Endothelial cell of umbilical vein (primary cell): ENCODE results near the gene PLAAT2. TPM values are rescaled to one million over a fixed set of nuclear protein-coding genes. Genes with fewer than 3 reads are reported as not detected.

Source experiments
- Bru-seq: library from RNA; stranded (reverse); fragments of 400-500 nt; gene quantifications from one replicate; lab custom pipeline; 2021; lab: Mats Ljungman, UMichigan
- BruChase-seq, 2 experiments: library from RNA; stranded (reverse); fragments of 400-500 nt; gene quantifications; one replicate each; lab custom pipeline; 2021; lab: Mats Ljungman, UMichigan
- BruUV-seq: library from RNA; stranded (reverse); fragments of 400-500 nt; replicated peaks from 2 replicates; lab custom pipeline; 2021; lab: Mats Ljungman, UMichigan
- CTCF ChIA-PET: fragments of 300-600, 350-600 bp; sonication (Branson Sonifier 250); formaldehyde crosslinking; loops from one replicate; lab custom pipeline; 2021; ENCODE audit warnings: antibody characterized with exemption, inconsistent platforms; lab: Charles Lee
- POLR2A ChIA-PET: fragments of 300-600, 350-600 bp; sonication (Branson Sonifier 250); formaldehyde crosslinking; loops from one replicate; lab custom pipeline; 2021; ENCODE audit warnings: antibody characterized with exemption, inconsistent platforms; lab: Charles Lee
- DNase-seq: peaks from one replicate; pipeline ENCODE4 v3.0.0-alpha.2; 2011; ENCODE audit warnings: low read depth, low spot score
- FAIRE-seq: peaks from 2 replicates; lab custom pipeline; 2011; peaks lifted over from hg19 to GRCh38; lab: Jason Lieb, UNC
- H2AFZ ChIP-seq: 2 replicates; pipeline ENCODE4 v1.6.0; 2012; ENCODE audit warnings: low read depth, low read length, control low read depth, inconsistent platforms
- H3K27ac ChIP-seq: 2 replicates; pipeline ENCODE4 v1.5.1; 2011; ENCODE audit warnings: low read depth, mild to moderate bottlenecking, control low read depth, low read length, moderate library complexity; ENCODE audit not compliant: insufficient read depth
- H3K27me3 ChIP-seq, 2 experiments: 2 replicates each; pipeline versions ENCODE4 v1.6.0 to v1.6.1; 2011; ENCODE audit warnings: low read length in 2 of 2, mixed read lengths in 1 of 2; ENCODE audit not compliant: control insufficient read depth in 2 of 2, insufficient read depth in 2 of 2
- H3K36me3 ChIP-seq, 2 experiments: 2 replicates in 1 of 2; 3 replicates in 1 of 2; pipeline ENCODE4 v1.5.1; 2011; ENCODE audit warnings: low read length in 2 of 2, mild to moderate bottlenecking in 1 of 2, moderate library complexity in 1 of 2; ENCODE audit not compliant: control insufficient read depth in 2 of 2, insufficient read depth in 2 of 2; ENCODE audit errors: extremely low read depth in 1 of 2
- H3K4me1 ChIP-seq: 3 replicates; pipeline ENCODE4 v1.5.1; 2011; ENCODE audit warnings: mild to moderate bottlenecking, low read length; ENCODE audit not compliant: control insufficient read depth, insufficient read depth; ENCODE audit errors: extremely low read depth
- H3K4me2 ChIP-seq: 2 replicates; pipeline ENCODE4 v1.6.1; 2011; ENCODE audit warnings: low read length, control low read depth, mixed read lengths; ENCODE audit not compliant: insufficient read depth
- H3K4me3 ChIP-seq, 3 experiments: fragments of 200-600 bp in 1 of 3; sonication (generic), shearing (Covaris generic) in 1 of 3; replicated peaks in 1 of 3; 2 replicates each; pipeline ENCODE4 v1.5.1; 2011 to 2016; ENCODE audit warnings: control low read depth in 3 of 3, low read length in 3 of 3, mild to moderate bottlenecking in 2 of 3, inconsistent platforms in 1 of 3, low read depth in 1 of 3, moderate library complexity in 1 of 3; ENCODE audit not compliant: insufficient read depth in 1 of 3
- H3K79me2 ChIP-seq: 2 replicates; pipeline ENCODE4 v1.6.0; 2012; ENCODE audit warnings: low read length, inconsistent platforms; ENCODE audit not compliant: control insufficient read depth, insufficient read depth
- H3K9ac ChIP-seq: replicated peaks from 2 replicates; pipeline ENCODE3; 2011; ENCODE audit warnings: low read length, control low read depth; ENCODE audit not compliant: insufficient read depth; ENCODE audit errors: extremely low read depth
- H3K9me1 ChIP-seq: replicated peaks from 3 replicates; pipeline ENCODE4 v1.6.0; 2011; ENCODE audit warnings: mild to moderate bottlenecking, low read length; ENCODE audit not compliant: control insufficient read depth, insufficient read depth; ENCODE audit errors: extremely low read depth
- H3K9me3 ChIP-seq: replicated peaks from 2 replicates; pipeline ENCODE4 v1.5.1; 2012; ENCODE audit warnings: low read length, inconsistent platforms; ENCODE audit not compliant: control insufficient read depth, insufficient read depth
- H4K20me1 ChIP-seq: replicated peaks from 2 replicates; pipeline ENCODE3; 2011; ENCODE audit warnings: mild to moderate bottlenecking, low read length; ENCODE audit not compliant: control insufficient read depth, insufficient read depth; ENCODE audit errors: extremely low read depth
- CTCF ChIP-seq, 2 donors: IDR thresholded peaks; 1 replicate in 1 of 2; 2 replicates in 1 of 2; pipeline ENCODE4 v1.5.1; 2011; ENCODE audit warnings: low read length in 2 of 2, mild to moderate bottlenecking in 2 of 2, moderate library complexity in 2 of 2, control low read depth in 1 of 2, inconsistent platforms in 1 of 2, low read depth in 1 of 2; ENCODE audit not compliant: insufficient read depth in 1 of 2; ENCODE audit errors: extremely low read depth in 1 of 2
- FOS ChIP-seq: IDR thresholded peaks from 2 replicates; pipeline ENCODE4 v1.6.1; 2011; ENCODE audit warnings: mild to moderate bottlenecking, low read length, moderate library complexity, borderline replicate concordance; ENCODE audit not compliant: insufficient read depth
- GATA2 ChIP-seq: IDR thresholded peaks from 2 replicates; pipeline ENCODE4 v1.7.0; 2011; ENCODE audit warnings: low read depth, mild to moderate bottlenecking, moderate library complexity, mixed read lengths, low read length; ENCODE audit not compliant: insufficient read length, insufficient read depth
- JUN ChIP-seq: IDR thresholded peaks from 2 replicates; pipeline ENCODE4 v1.6.1; 2011; ENCODE audit warnings: borderline replicate concordance, low read depth; ENCODE audit not compliant: insufficient read length, insufficient read depth
- POLR2A ChIP-seq: IDR thresholded peaks from 2 replicates; pipeline ENCODE4 v1.6.1; 2012; ENCODE audit warnings: low read depth, mild to moderate bottlenecking, control low read depth, low read length
- POLR2AphosphoS5 ChIP-seq: IDR thresholded peaks from 2 replicates; pipeline ENCODE4 v1.6.1; 2012; ENCODE audit warnings: low read depth, mild to moderate bottlenecking, control low read depth, low read length, moderate library complexity; ENCODE audit not compliant: insufficient read depth
- dilution Hi-C: fragments of 300-500 bp; cut with MboI; formaldehyde crosslinking; loops from one replicate; pipeline ENCODE4 v1.15.0; 2019; ENCODE audit warnings: low sequenced_read_pairs; ENCODE audit not compliant: extremely low pct_ligation_motif_present
- intact Hi-C: fragments of 100-400 bp; cut with micrococcal nuclease; formaldehyde crosslinking; loops from one replicate; pipeline ENCODE4 v1.10.0; 2022
- long read RNA-seq: library from polyadenylated mRNA; stranded (forward); transcript quantifications from one replicate; pipeline ENCODE4 v2.0.0, GENCODE V29; 2021
- polyA minus RNA-seq, 3 experiments: library from RNA; depleted of rRNA, polyadenylated mRNA; stranded (reverse); fragments of >200 nt; gene quantifications; 1 replicate in 1 of 3; 2 replicates in 2 of 3; pipeline ENCODE4 v1.2.3, GENCODE V29; 2011
- polyA plus RNA-seq, 4 experiments: library from polyadenylated mRNA; depleted of rRNA in 3 of 4; stranded (reverse) in 3 of 4; unstranded in 1 of 4; fragments of >200 nt; gene quantifications; 2 replicates each; pipeline versions ENCODE4 v1.2.1 to v1.2.3, GENCODE V29; 2011 to 2012; ENCODE audit warnings: missing spikeins in 1 of 4
- total RNA-seq: library from RNA; stranded (reverse); gene quantifications from 2 replicates; pipeline ENCODE4 v1.2.3, GENCODE V29; 2021
- TF ChIP-seq, protein P1 (sequence below): IDR thresholded peaks from 2 replicates; pipeline ENCODE4 v1.6.1; 2011; ENCODE audit not compliant: insufficient read depth, insufficient read length

Gene PLAAT2
- total RNA-seq: not detected in 2 replicates
- 0.40 TPM in 1 of 2 replicates, not detected in the other for polyA plus RNA-seq
- polyA plus RNA-seq (2011; cell fraction: cytosol; rRNA removed): not detected in 2 replicates
- polyA plus RNA-seq (2011; cell fraction: nucleus; rRNA removed): 0.50 TPM in 1 of 2 replicates, not detected in the other
- not detected in 2 replicates for polyA plus RNA-seq (2012)
- polyA minus RNA-seq: not detected in 2 replicates
- polyA minus RNA-seq (2011; cell fraction: cytosol; rRNA and poly(A)+ RNA removed): not detected
- not detected in 2 replicates for polyA minus RNA-seq (2011; cell fraction: nucleus; rRNA and poly(A)+ RNA removed)
- Bru-seq, nascent RNA: percentile 10 among the genes with signal in this experiment
- percentile 25 among the genes with signal in this experiment for BruChase-seq, experiment 1, labeled RNA remaining after a 6-hour chase
- percentile 26 among the genes with signal in this experiment for BruChase-seq, experiment 2, labeled RNA remaining after a 2-hour chase
- long read RNA-seq, partial matches to known transcripts: 0 of 1 reads
- long read RNA-seq, other reads (novel, unspliced or antisense): 1 of 1 reads

DNA sequence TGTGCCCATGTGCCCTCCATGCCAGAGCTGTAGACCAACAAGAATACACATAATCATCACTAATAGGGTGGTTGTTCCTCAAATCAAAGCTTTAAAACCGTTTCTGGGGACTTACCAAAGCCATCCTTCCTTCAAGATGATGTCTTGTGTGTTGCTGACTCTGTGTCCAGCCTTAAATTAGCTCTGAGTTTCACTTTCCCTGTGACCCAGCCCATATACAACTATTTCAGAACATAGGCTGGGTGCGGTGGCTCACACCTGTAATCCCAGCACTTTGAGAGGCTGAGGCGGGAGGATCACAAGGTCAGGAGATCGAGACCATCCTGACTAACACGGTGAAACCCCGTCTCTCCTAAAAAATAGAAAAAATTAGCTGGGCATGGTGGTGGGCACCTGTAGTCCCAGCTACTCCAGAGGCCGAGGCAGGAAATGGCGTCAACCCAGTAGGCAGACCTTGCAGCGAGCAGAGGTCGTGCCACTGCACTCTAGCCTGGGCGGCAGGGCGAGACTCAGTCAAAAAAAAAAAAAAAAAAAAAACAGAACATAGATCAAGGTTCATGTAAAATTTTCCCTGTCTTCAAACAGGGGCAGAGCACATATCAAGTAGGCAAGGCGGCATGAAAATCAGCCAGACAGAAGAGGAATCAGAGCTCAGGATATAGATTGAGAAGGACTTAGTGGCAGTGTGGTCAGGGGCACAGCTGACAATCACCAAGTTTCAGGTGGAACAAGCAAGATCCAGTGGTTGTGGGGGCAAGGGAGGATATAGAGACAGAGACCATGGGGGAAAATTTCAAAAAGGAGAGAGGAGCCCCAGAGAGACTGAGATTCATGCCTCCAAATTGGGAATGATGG, at the start of gene PLAAT2:
Gene PLAAT2 (minus strand): TSS at position 179 of the 855 bp plus-strand sequence. CDS start 55 bp downstream, at position 124.
- H3K9ac ChIP-seq: no peak within 1 kb of the TSS
- H3K4me3 ChIP-seq: no peak within 1 kb of the TSS
- H3K4me2 ChIP-seq: no peak within 1 kb of the TSS
- dilution Hi-C loops (no loop called here), intact Hi-C loops (no loop called here)
- FAIRE-seq: no peak
- H3K36me3 ChIP-seq: no peaks in the 10 kb centered on the region
- no peak for DNase-seq
- ChIA-PET CTCF (interaction anchor here (1.0 kb wide), 1 partner anchor 72 kb away, joined by 5 read pairs; no protein-coding TSS in a partner anchor), POLR2A (no interaction called here)
- no peak within 1 kb of the TSS for H3K27ac ChIP-seq
- BruUV-seq: no TSS peak
- H3K4me1 ChIP-seq: peaks cover 3% of the 10 kb centered on the region
- no peaks in the 10 kb centered on the region for H4K20me1 ChIP-seq
- no peaks in the 10 kb centered on the region for H3K9me3 ChIP-seq
- H2AFZ ChIP-seq: no peak within 1 kb of the TSS
- H3K9me1 ChIP-seq: no peaks in the 10 kb centered on the region
- TF ChIP-seq CTCF (IDR thresholded peaks at IDR 0.05; ENCODE audit: extremely low read depth in 1 of 2, insufficient read depth in 1 of 2, low read depth in 1 of 2, low read length in 2 of 2) (no peak), POLR2AphosphoS5 (no peak), GATA2 (no peak), JUN (no peak), FOS (no peak), POLR2A (no peak)
- TF ChIP-seq, protein P1, sequence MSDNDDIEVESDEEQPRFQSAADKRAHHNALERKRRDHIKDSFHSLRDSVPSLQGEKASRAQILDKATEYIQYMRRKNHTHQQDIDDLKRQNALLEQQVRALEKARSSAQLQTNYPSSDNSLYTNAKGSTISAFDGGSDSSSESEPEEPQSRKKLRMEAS: no peak
- peaks cover 0 to 11% of the 10 kb centered on the region in 2 experiments for H3K27me3 ChIP-seq
- no peaks in the 10 kb centered on the region for H3K79me2 ChIP-seq
